Stimulated activated CD4-positive, alpha-beta T cell treated with anti-CD3 and anti-CD28 coated beads, Interleukin-1b, Interleukin-23, amount 100 ng/mL, for 24 hours (primary cell): ENCODE measurements around the gene YIF1A.
"Not testable (repeated sequence)": the region's sequence is repeated elsewhere in the genome, so short reads cannot be mapped to it uniquely, and the experiment has no call there.

ENCODE experiments used
- DNase-seq, 4 experiments: peaks; one replicate each; pipeline ENCODE4 v3.0.0-alpha.2; 2020; ENCODE audit warnings: low read depth in 4 of 4, low spot score in 1 of 4

Gene YIF1A

DNA sequence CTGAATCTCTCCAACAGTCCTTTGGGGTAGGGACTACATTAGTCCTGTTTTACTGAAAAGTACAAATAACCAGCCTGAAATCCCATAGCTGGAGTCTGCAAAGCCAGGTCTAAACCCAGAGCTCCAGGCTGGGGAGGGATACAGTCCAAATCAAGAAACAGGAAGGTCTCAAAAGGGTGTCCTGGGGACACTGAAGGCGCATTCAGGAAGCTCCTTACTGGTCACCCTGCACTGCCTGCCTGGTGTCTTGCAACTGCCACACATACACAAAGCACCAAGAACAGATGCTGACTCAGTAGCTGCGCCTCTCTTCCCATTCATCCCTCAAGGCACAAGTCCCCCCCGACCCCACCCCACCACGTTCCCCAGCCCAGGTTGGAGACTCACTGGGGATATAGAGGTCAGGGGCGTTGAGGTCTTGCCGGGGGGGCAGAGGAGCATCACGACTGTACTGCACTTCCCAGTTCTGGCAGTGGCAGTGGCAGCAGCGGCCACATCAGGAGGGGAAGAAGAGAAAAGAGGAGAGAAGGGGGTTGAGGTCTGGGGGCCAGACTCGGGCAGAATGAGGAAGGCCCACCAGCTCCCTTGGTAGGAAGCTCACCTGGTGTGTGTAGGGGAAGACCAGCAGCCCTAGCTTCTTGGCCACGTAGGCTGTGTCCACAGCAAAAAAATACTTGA lies 1.6 kb downstream of the YIF1A start:
- DNase-seq, result no peak

DNA sequence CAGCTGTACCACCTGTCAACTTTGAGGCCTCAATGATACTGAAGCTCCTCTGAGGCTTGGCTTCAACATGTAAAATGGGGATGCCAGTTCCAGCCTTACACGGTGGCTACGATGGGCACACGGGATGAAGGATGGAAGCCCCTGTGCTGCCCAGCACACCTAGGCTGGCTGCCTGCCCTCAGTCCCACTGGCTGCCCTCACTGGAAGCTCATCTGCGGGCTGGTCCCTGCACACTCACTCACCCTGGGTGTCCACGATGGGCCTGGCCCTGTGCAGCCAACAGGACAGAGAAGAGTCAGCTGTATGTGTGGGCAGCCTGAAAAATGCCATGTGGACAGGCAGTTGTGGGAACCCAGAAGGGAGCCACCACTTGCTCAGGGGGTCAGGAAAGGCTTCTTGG lies 2.2 kb downstream of the YIF1A start:
- DNase-seq, result no peak

DNA sequence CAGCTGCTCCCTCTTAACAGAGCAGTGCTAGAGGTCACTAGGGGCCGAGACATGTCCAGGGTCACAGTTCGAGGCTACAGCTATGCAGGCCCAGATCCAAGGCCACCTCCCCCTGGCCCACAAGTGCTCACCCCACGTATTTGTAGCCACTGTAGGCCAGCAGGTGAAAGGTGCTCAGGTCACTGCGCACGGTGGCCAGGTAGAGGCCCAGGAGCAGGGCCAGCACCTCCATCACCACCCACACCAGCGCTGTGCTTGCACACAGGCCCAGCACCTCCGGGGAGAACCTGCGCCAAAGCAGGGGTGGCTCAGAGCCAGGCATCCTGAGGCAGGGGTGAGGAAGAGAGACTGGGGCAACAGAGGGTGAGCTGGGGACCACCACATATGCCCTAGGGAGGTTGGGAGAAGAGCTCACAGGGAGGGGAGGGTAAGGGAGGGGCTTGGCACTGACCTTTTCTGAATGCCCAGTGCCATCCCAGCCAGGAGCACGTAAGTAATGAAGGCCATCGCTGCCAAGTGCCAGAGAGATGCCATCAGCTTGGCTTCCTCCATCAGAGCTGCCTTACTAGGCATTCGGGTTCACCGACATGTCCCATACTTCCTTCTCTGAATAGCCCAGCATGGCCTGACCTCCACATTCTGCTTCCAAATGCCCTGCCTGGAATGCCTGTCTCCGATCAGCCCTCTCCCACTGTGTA lies 3.5 kb downstream of the YIF1A start:
- no peak for DNase-seq

DNA sequence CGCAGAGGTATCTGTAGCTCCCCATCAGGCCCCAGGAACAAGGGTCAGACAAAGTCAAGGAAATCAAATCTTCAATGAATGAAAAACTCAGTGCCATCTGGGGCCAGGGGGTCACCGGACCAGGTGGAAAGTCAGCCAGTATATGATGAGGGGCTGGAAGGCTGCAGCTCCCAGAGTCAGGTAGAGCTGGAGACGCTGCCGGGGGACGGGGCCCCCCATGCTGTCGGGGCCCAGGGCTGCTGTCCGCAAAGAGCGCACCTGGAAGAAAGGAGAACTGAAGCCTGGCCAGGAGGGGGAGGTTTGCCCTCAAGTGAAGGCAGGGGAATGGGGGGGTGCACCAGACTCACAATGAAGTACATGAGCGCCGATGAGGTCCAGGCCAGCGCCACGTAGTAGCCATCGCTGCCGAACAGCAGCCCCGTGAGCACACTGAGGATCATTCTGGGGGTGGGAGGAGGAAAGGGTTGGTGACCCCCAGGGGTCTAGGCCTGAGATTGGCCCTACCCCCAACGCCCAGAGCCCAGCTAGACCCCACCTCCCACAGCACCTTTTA lies 4.3 kb downstream of the YIF1A start:
- no peak for DNase-seq

DNA sequence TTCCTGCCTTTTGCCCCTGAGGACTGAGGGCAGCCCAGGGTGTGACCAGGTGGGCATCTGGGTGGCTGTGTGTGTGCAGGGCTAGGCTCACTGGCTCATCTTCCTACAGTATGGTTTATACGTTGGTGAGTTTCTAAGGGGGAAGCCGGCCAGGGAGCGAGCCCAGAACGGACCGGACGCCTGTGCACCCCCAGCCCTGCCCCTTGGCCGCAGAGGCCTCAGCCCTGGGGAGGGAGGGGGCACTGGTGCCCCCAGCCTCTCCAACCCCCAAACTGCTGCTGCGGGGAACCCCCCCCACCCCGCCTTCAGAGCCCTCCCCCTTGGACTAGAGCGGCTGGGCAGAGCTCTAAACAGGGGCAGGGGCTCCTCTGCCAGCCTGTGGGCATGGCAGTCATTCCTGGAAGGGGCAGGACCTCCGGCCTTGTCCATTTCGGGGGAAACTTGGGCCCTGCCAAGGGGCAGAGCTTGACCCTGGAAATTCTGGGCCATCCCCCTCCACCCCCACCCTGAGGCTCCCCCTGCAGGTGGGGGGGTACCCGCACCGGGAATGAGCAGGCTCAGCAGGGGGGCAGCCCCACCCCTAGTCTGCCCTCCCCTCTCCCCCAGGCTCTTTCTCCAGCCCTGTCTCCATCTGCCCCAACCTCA lies 5.4 kb downstream of the YIF1A start:
- no peak for DNase-seq

DNA sequence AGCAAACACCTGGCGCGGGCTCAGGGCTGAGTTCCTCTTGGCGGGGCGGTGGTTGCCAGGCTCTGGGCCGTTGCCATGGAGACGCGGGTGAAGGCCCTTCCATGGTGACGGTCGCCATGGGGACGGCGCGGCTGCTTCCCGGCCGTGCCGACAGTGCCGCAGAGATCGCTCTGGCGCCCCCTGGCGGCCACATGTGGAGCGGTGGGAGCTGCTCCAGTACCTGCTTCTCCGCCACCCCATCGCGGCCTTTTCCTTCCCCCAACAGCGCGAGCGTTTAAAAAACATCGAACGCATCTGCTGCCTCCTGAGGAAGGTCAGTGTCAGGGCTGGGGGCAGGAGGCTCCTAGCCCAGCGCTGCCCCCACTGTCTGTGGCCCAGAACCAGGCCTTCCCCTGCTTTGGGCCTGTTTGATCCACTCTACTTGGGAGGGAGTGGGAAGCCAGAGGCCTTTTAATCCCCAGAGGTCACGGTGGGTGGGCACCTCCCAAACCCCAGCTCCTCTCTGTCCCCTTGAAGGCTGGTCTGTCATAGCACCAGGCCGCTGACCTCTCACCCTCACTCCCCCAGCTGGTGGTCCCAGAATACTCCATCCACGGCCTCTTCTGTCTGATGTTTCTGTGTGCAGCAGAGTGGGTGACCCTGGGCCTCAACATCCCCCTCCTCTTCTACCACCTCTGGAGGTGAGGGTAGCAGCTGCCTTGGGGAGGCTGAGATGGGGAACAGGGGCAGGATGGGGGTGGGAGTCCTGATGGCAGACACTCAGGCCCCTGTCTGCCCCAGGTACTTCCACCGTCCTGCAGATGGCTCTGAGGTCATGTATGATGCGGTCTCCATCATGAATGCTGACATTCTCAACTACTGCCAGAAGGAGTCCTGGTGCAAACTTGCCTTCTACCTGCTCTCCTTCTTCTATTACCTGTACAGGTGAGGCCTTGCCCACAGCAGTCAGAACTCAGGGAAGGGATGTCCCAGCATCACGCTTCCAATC lies 6.2 kb downstream of the YIF1A start:
- DNase-seq, result peak; percentile 97 to 99 (median 98)

DNA sequence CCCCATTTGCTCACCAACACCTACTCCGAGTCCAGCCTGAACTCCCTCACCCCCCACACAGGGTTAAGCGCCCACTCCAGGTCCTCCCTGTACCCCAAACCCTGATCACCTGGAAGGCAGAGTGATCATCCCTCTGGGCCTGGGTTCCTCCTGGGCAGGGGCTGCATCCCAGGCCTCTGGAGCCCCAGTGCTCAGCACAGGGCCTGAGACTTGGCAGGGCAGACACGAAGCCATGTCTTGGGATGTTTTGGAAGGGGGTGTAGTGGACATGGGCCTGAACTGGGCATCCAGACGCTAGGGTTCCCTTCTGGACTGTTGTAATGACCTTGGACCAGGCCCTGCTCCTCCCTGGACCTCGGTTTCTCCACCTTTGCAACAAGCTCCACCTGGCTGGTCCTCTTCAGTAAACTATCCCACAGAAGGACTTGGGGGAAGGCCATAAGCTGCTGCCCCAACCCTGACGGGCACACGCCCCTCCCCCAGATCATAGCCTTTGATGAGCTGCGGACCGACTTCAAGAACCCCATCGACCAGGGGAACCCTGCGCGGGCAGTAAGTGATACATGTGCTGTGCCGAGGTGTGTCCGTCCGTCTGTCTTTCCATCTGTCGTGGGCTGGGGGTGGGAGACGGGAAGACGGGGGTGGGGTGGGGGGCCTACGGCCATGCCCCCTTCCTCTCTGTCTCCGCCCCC lies 7.0 kb downstream of the YIF1A start:
- no peak for DNase-seq

DNA sequence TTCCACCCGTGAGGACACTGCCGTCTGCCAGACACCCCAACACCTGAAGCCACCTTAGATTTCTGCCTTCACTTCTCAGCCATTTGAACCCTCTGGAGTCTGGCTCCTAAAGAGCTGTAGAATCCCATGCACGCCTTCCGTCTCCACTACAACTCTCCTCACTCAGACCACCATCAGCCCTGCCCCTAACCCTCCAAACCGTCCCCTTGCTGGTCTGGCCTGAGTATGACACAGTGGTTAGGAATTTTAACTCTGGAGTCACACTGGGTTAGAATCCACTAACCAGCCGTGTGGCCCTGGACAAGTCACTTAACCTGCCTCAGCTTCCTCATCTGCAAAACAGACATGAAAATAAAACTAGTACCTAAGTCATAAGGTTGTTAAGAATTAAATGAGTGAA lies 7.9 kb downstream of the YIF1A start:
- no peak for DNase-seq

DNA sequence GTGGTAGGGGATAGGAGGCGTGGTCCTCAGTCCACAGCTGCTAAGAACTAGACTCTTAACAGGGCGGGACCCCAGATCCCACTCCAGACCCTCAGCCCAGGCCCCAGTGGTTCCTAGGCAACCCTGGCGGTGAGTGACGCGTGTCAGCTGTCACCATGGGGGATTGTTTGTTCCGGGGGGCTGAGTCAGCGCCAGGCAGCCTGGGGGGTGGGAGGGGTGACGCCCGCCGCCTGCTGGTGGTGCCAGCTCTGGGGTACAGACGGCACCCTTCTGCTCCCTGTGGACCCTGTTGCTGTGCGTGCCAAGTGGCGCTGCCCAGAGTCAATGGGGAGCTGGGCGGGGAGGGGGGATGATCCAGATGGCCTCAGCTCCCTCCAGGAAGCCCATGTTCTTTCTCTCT lies 8.5 kb downstream of the YIF1A start:
- no peak for DNase-seq

DNA sequence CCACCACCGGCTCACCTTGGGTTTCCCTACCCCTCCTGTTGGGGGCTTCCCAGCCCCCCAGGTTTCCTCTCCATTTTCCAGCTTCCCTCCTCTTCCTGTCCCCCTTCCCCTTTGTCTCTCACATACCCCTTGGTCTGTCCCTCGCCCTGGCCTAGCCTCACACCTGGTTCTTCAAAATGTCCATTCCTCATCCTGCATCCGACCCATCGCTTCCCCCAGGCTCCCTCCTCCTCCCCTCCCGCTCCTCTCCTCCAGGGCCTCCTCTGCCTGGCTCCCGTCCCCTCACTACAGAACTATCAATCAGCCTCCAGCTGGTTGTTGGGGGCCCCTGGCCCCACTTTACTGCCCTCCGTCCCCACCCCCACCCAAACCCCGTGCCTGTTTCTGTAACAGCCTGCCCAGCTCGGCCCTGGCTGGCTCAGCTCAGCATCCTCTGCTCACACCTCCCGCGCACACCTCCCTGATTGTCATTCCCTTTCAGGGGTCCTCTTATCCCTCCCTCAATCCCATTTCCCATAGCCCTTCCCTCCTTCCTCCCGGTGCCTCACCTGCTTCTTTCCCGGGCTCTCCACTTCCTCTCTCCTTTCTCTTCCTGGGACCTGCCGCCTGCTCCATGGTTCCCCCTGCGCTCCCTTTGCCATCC lies 9.7 kb downstream of the YIF1A start:
- DNase-seq, result no peak

DNA sequence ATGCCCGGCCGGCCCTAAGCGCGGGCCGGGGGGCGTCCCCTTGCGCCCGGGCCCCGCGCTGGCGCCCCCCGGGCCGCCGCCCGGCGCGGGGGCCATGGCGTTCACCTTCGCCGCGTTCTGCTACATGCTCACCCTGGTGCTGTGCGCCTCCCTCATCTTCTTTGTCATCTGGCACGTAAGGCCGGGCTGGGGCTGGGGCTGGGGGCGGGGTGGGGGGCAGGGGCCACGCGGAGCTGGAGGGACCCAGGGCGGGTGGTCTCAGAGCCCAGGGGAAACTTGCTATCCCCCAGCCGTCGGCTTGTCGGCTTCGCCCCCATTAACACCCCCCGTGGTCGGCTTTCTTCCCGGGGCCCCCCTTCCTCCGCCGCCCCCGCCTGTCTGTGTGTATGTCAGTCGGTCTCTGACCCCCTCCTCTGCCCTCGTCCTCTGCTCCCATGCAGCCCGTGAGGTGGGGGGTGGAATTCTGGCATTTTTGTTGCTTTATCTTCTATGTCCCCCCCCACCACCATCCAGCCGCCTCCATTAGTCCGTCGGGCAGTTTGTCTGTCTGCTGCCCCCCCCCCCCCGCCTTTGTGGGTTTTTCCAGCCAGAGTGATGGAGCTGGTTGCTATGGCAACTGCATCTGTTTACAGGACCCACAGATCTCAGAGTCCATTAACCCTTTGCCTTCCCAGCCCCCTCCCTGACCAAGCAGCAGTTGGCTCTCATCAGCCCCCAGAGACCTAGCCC lies 10.4 kb downstream of the YIF1A start:
- DNase-seq, result no peak

DNA sequence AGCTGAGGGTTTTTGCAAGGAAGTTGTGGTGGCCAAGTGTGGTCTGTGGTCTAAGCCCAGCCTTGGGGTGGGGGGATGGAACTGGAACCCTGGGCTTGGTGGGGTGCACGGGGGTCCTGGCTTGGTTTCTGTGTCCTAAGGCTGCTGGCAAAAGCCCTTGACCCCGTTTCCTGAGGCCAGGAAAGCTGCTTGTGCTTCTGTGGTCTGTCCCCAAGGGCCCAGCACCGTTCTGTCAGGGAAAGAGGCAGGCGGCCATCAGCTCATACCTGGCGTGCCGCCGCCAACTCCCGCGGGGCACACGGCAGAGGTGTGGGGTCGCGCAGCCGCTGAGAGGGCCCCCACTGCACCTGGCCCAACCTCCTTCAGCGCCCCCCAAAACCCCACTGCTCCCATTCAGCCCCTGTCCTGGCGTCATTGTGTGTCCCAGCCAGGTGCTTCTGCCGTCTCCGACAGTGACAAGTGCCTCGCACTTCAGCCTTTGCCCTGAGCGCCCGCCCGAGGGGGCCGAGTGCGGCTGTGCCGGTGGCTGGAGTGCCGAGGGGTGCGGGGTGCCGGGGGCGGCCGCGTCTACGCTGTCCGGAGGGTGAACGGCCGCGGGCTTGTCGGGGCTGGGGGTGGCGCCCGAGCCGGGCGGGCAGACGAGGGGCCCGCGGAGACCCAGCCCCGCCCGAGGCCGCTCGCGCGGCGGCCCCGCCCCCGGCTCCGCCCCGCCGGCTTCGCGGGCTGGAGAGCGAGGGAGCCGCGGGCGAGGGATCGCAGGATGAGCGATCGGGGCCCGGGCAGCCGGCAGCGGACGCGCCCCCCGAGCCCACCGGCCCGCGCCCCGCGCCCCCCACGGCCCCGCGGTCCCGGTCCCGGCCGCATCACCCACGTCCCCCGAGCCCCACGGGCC lies 11.2 kb downstream of the YIF1A start, which contains the start of gene CNIH2:
Gene CNIH2, plus strand, starts transcription at position 705 of the 892 bp plus-strand sequence. CDS start 282 bp downstream, outside the sequence.
- no peak for DNase-seq

DNA sequence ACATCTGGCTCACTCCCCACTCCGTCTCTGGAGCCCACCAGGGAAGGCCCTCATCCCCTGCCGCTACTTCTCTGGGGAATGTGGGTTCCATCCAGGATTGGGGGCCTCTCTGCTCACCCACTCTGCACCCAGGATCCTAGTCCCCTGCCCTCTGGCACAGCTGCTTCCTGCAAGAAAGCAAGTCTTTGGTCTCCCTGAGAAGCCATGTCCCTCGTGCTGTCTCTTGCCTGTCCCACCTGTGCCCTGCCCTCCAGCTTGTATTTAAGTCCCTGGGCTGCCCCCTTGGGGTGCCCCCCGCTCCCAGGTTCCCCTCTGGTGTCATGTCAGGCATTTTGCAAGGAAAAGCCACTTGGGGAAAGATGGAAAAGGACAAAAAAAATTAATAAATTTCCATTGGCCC lies 11.9 kb downstream of the YIF1A start:
- not testable (repeated sequence) for DNase-seq

DNA sequence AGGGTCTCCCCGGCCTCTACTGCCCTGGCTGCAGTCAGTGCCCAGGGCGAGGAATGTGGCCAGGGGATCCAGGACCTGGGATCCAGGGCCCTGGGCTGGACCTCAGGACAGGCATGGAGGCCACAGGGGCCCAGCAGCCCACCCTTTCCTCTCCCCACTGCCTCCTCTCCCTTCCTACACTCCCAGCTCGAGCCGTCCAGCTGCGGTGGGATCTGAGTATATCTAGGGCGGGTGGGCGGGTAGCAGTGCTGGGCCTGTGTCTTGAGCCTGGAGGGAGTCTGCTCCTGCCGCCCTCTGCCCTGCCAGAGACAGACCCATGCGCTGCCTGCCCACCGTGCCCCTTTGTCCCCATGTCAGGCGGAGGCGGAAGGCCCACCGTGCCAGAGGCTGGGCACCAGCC lies 12.3 kb downstream of the YIF1A start:
- DNase-seq, result not testable (repeated sequence)

DNA sequence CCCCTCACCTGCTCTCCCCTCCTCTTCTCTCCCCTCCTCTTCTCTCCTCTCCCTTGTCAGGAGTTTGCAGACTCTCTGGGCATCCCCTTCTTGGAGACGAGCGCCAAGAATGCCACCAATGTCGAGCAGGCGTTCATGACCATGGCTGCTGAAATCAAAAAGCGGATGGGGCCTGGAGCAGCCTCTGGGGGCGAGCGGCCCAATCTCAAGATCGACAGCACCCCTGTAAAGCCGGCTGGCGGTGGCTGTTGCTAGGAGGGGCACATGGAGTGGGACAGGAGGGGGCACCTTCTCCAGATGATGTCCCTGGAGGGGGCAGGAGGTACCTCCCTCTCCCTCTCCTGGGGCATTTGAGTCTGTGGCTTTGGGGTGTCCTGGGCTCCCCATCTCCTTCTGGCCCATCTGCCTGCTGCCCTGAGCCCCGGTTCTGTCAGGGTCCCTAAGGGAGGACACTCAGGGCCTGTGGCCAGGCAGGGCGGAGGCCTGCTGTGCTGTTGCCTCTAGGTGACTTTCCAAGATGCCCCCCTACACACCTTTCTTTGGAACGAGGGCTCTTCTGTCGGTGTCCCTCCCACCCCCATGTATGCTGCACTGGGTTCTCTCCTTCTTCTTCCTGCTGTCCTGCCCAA lies 12.8 kb downstream of the YIF1A start:
- no peak for DNase-seq

DNA sequence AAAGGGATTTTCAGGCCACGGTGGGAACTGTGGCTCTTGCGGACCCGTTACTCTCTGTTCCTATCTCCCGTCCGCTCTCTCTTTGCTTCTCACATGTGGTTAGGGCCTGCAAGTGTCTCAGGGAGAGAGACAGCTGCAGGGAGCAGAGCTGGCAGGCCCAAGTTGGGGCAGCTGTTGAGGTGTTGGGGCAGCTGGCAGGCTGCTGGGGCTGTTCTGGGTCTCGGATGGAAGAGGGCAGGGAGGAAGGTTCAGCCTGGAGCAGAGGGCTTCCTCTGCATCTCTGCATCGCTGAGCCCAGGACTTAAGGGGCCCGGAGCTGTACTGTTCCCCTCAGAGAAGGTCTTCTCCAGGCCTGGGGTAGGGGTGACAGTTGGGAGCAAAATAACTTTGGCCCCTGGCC lies 13.5 kb downstream of the YIF1A start:
- DNase-seq, result no peak

DNA sequence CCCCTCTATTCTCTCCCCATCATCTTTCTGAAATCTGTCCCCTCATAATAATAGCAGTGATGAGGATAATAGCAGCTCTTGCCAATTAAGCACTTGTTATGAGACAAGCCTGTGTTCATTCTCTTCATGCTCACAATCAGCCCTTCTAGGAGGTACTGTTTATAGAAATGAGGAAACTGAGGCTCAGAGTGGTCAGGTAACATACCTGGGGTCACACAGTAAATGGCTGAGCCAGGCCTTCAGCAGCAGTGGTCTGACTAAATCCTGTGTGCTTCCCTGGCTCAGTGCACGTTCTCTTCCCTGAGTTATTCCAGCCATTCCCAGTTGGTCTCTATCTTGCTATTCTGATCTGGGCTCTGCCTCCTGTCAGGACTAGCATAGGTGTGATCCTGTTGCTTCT lies 14.7 kb downstream of the YIF1A start:
- no peak for DNase-seq

DNA sequence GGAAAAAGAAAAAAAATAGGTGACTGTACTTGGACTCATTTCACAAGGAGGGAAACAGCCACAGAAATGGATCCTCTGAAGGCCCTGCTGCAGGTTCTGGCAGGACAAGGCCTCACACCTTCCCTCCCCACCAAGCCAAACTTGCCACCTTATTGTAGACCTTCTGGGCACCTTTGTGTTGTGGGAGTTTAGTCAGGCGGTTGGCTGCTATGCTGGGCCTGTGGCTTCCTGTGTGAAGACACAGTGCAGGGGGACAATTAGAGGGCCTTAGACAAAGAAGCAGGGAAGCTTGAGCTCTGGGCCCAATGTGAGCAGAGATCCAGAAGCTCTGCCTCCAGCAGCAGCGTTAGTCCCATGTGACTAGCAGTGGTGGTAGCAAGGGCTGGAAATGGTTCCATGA lies 16.3 kb downstream of the YIF1A start:
- no peak for DNase-seq
